A549 (cell line): Measurements from ENCODE around the gene FBXL15. TPM values are rescaled to one million over a fixed set of nuclear protein-coding genes. Genes with fewer than 3 reads are reported as not detected.

Experiments used
- ATAC-seq, 2 experiments: fragments of 200-7000 bp in 1 of 2; fragments of >200 bp in 1 of 2; cut with Nextera tagmentation in 1 of 2; cut with Tn5 transposase in 1 of 2; 3 replicates each; pipeline versions ENCODE4 v1.8.0 to v1.9.1; 2018 to 2020; ENCODE audit warnings: mild to moderate bottlenecking in 1 of 2, moderate library complexity in 1 of 2
- CTCF ChIA-PET: fragments of 300-600 bp; sonication (Branson Sonifier 250); formaldehyde crosslinking; extraction: SDS; loops from one replicate; lab custom pipeline; 2021; ENCODE audit warnings: antibody characterized with exemption, inconsistent platforms; lab: Yijun Ruan, JAX
- POLR2A ChIA-PET: fragments of 350-600 bp; formaldehyde crosslinking; extraction: SDS; loops from one replicate; lab custom pipeline; 2021; ENCODE audit warnings: antibody characterized with exemption, inconsistent platforms; lab: Yijun Ruan, JAX
- DNase-seq, 2 experiments: peaks; one replicate each; pipeline versions ENCODE4 v3.0.0 to v3.0.0-alpha.2; 2011 to 2016; ENCODE audit warnings: low read depth in 1 of 2, low spot score in 1 of 2
- FAIRE-seq: peaks from 2 replicates; lab custom pipeline; 2011; peaks lifted over from hg19 to GRCh38; lab: Jason Lieb, UNC
- H3K27ac ChIP-seq, 2 experiments: fragments of >200 bp; sonication (Bioruptor Twin); formaldehyde crosslinking; 3 replicates each; pipeline ENCODE4 v1.5.1; 2016 to 2017
- H3K4me1 ChIP-seq: fragments of >200 bp; sonication (Bioruptor Twin); formaldehyde crosslinking; 3 replicates; pipeline ENCODE4 v1.6.1; 2016
- H3K4me2 ChIP-seq: fragments of >200 bp; sonication (Bioruptor Twin); formaldehyde crosslinking; 3 replicates; pipeline ENCODE4 v1.6.1; 2016
- H3K4me3 ChIP-seq: fragments of >200 bp; sonication (Bioruptor Twin); formaldehyde crosslinking; 3 replicates; pipeline ENCODE4 v1.5.1; 2016
- H3K9me3 ChIP-seq: fragments of >200 bp; sonication (Bioruptor Twin); formaldehyde crosslinking; 3 replicates; pipeline ENCODE4 v1.6.1; 2016
- BCL3 ChIP-seq: fragments of >200 bp; sonication (Bioruptor Twin); formaldehyde crosslinking; IDR thresholded peaks from 3 replicates; pipeline ENCODE4 v1.6.1; 2016
- BHLHE40 ChIP-seq: IDR thresholded peaks from 2 replicates; pipeline ENCODE4 v1.6.1; 2012; ENCODE audit warnings: low read depth, low read length, inconsistent platforms
- CBX2 ChIP-seq: fragments of 200-600 bp; sonication (generic); IDR thresholded peaks from 2 replicates; pipeline ENCODE4 v1.6.1; 2016; ENCODE audit warnings: low read depth, mild to moderate bottlenecking, borderline replicate concordance
- CEBPB ChIP-seq, 2 experiments: fragments of >200 bp in 1 of 2; sonication (Bioruptor Twin) in 1 of 2; formaldehyde crosslinking in 1 of 2; IDR thresholded peaks; 2 replicates each; pipeline ENCODE4 v1.6.1; 2012 to 2016
- CHD4 ChIP-seq: fragments of 200-600 bp; sonication (generic); IDR thresholded peaks from 2 replicates; pipeline ENCODE4 v1.6.1; 2016; ENCODE audit warnings: antibody characterized with exemption, mild to moderate bottlenecking, borderline replicate concordance
- CTCF ChIP-seq: fragments of >200 bp; sonication (Bioruptor Twin); formaldehyde crosslinking; IDR thresholded peaks from 3 replicates; pipeline ENCODE4 v1.5.1; 2016
- EP300 ChIP-seq, 2 experiments: fragments of >200 bp; sonication (Bioruptor Twin); formaldehyde crosslinking; IDR thresholded peaks; 2 replicates in 1 of 2; 3 replicates in 1 of 2; pipeline ENCODE4 v1.6.1; 2016 to 2017
- HEYL ChIP-seq: fragments of 250-450 bp; sonication (Bioruptor Pico); IDR thresholded peaks from 2 replicates; pipeline ENCODE4 v1.8.0; 2021; ENCODE audit warnings: mild to moderate bottlenecking, moderate library complexity
- HMGXB4 ChIP-seq: fragments of 250-450 bp; sonication (Bioruptor Pico); IDR thresholded peaks from 2 replicates; pipeline ENCODE4 v1.5.0; 2021; ENCODE audit warnings: mild to moderate bottlenecking, moderate library complexity, borderline replicate concordance
- JUN ChIP-seq, 2 experiments: fragments of >200 bp; sonication (Bioruptor Twin); formaldehyde crosslinking; IDR thresholded peaks; 2 replicates in 1 of 2; 3 replicates in 1 of 2; pipeline ENCODE4 v1.6.1; 2016 to 2017
- KDM5A ChIP-seq: fragments of 200-600 bp; sonication (generic); IDR thresholded peaks from 2 replicates; pipeline ENCODE4 v1.6.1; 2016; ENCODE audit warnings: antibody characterized with exemption, mild to moderate bottlenecking
- POLR2AphosphoS2 ChIP-seq: conservative IDR thresholded peaks from 2 replicates; pipeline ENCODE4 v1.6.1; 2012; ENCODE audit warnings: low read length, improper control_type of control experiment, inconsistent platforms
- RAD21 ChIP-seq, 2 experiments: fragments of >200 bp in 1 of 2; sonication (Bioruptor Twin) in 1 of 2; formaldehyde crosslinking in 1 of 2; IDR thresholded peaks in 1 of 2; conservative IDR thresholded peaks in 1 of 2; 2 replicates in 1 of 2; 3 replicates in 1 of 2; pipeline ENCODE4 v1.6.1; 2012 to 2018; ENCODE audit warnings: inconsistent platforms in 1 of 2
- RNF2 ChIP-seq: fragments of 200-600 bp; sonication (generic); IDR thresholded peaks from 2 replicates; pipeline ENCODE4 v1.6.1; 2016; ENCODE audit warnings: low read depth, mild to moderate bottlenecking, antibody characterized with exemption, moderate library complexity, borderline replicate concordance
- SREBF2 ChIP-seq: fragments of 450-650 bp; IDR thresholded peaks from 2 replicates; pipeline ENCODE4 v1.6.1; 2014; ENCODE audit warnings: mild to moderate bottlenecking, moderate library complexity
- TFCP2L1 ChIP-seq: fragments of 250-450 bp; sonication (Bioruptor Pico); IDR thresholded peaks from 2 replicates; pipeline ENCODE4 v1.5.0; 2021; ENCODE audit warnings: mild to moderate bottlenecking
- ZC3H11A ChIP-seq: fragments of 450-650 bp; IDR thresholded peaks from 2 replicates; pipeline ENCODE4 v1.6.1; 2014; ENCODE audit warnings: antibody characterized with exemption, mild to moderate bottlenecking
- WGBS: methylation state at CpG from one replicate; pipeline ENCODE4 v1.1.6; 2017; ENCODE audit errors: missing lambda C conversion rate; 5-methylcytosine and 5-hydroxymethylcytosine counted together
- polyA plus RNA-seq, 4 experiments: library from polyadenylated mRNA; depleted of rRNA in 3 of 4; stranded (reverse); fragments of >200 nt; fragmentation: RNase III in 1 of 4; extraction: RNeasy Plus Mini Kit Qiagen cat#74134 plus additional on column Dnase treatment in 1 of 4; gene quantifications; 2 replicates in 3 of 4; 3 replicates in 1 of 4; pipeline ENCODE4 v1.2.3, GENCODE V29; 2011 to 2017

FBXL15 gene
- polyA plus RNA-seq, 2 of the 4 experiments (the other 2 are of a cell fraction), result 4.8 to 9.4 TPM

- peak overlapping the region; percentile 93 for H3K4me2 ChIP-seq
- peak; percentile 9 to 15; a peak in 4 of 6 replicates for ATAC-seq
- H3K9me3 ChIP-seq, result no peaks in the 10 kb centered on the region
- ChIA-PET CTCF (interaction anchor here (1.0 to 7.3 kb wide), 6 partner anchors 10 to 180 kb away, joined by 3 to 90 read pairs (median 18); partner anchors contain the start of genes FBXL15 and NFKB2), POLR2A (interaction anchor here (0.7 kb wide), 1 partner anchor 10 kb away, joined by 3 read pairs; no protein-coding TSS in a partner anchor)
- FAIRE-seq, result no peak
- no peak for DNase-seq
- WGBS, result 26% methylated on average over 31 of the region's 103 CpGs
- H3K4me3 ChIP-seq, result peak overlapping the region; percentile 65
- H3K4me1 ChIP-seq, result peaks cover 3% of the 10 kb centered on the region; the same call in 1 of the 3 replicates
- TF ChIP-seq KDM5A (no peak), JUN (IDR thresholded peaks at IDR 0.05) (0 out of 5 replicates have a peak, but pooled peaks of 1 of the 2 experiments have one; percentile 22)
- TF ChIP-seq, all 56 proteins: peak for 1
- peak overlapping the region; percentile 36 to 73; a peak in 4 of 6 replicates for H3K27ac ChIP-seq
Measured at GRCh38 chr10:102408728-102409603, 11.7 kb upstream of the FBXL15 start.

- 73% methylated on average over 24 of the region's 24 CpGs for WGBS
- Histone ChIP-seq H3K4me1 (peaks cover 3% of the 10 kb centered on the region; the same call in 1 of the 3 replicates), H3K4me3 (peak overlapping the region; percentile 65; the same call in 1 of the 3 replicates), H3K4me2 (peak overlapping the region; percentile 93), H3K9me3 (no peaks in the 10 kb centered on the region), H3K27ac (peak overlapping the region in 1 of 2 experiments; percentile 58; a peak in 2 of 6 replicates)
- TF ChIP-seq CTCF (no peak), EP300 (IDR thresholded peaks at IDR 0.05) (no peak), SREBF2 (no peak), ZC3H11A (no peak), RAD21 (conservative IDR thresholded peaks at IDR 0.05 in 1 of 2, IDR thresholded peaks at IDR 0.05 in 1 of 2) (no peak), BHLHE40 (no peak), POLR2AphosphoS2 (no peak; the same call in 1 of the 2 replicates), TFCP2L1 (CRISPR knock-in tag) (no peak), CHD4 (no peak), CBX2 (no peak), CEBPB (IDR thresholded peaks at IDR 0.05) (no peak), HMGXB4 (CRISPR knock-in tag) (no peak), HEYL (CRISPR knock-in tag) (no peak), RNF2 (no peak), BCL3 (no peak)
- ATAC-seq (no peak), FAIRE-seq (no peak), DNase-seq (no peak)
- ChIA-PET POLR2A (interaction anchor here (0.7 kb wide), 1 partner anchor 11 kb away, joined by 3 read pairs; no protein-coding TSS in a partner anchor), CTCF (interaction anchor here (1.0 to 7.3 kb wide), 6 partner anchors 11 to 180 kb away, joined by 3 to 90 read pairs (median 25); partner anchors contain the start of genes FBXL15 and NFKB2)
Measured at GRCh38 chr10:102409604-102410428, 10.8 kb upstream of the FBXL15 start.
